ENCODE results near the gene STIP1.

DNA sequence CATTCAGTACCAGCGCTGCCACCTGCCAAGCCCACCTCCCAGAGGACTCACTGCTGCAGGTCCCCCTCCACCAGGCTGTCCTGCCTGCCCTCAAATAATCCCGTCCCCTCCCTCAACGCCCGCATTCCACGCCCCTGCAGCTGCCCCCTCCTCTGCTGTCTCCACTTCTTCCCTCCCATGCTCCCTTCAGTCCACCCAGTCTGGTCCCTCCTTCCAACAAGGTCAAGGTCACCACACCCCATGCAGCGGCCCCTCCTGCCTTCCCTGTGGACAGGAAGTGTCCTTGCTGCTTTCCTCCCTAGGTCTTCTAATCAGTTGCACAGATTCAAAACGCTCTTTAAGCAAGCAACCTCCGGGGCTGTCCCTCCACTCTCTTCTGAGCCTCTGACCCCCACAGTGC is 32.2 kb upstream of the STIP1 start:
- TF ChIP-seq, protein P1, sequence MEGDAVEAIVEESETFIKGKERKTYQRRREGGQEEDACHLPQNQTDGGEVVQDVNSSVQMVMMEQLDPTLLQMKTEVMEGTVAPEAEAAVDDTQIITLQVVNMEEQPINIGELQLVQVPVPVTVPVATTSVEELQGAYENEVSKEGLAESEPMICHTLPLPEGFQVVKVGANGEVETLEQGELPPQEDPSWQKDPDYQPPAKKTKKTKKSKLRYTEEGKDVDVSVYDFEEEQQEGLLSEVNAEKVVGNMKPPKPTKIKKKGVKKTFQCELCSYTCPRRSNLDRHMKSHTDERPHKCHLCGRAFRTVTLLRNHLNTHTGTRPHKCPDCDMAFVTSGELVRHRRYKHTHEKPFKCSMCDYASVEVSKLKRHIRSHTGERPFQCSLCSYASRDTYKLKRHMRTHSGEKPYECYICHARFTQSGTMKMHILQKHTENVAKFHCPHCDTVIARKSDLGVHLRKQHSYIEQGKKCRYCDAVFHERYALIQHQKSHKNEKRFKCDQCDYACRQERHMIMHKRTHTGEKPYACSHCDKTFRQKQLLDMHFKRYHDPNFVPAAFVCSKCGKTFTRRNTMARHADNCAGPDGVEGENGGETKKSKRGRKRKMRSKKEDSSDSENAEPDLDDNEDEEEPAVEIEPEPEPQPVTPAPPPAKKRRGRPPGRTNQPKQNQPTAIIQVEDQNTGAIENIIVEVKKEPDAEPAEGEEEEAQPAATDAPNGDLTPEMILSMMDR (conservative IDR thresholded peaks at IDR 0.05 in 1 of 2, IDR thresholded peaks at IDR 0.05 in 1 of 2; ENCODE audit: low read depth in 1 of 2, low read length in 2 of 2), result no peak
- TF ChIP-seq EZH2 (IDR thresholded peaks at IDR 0.05; ENCODE audit: low read length, missing control alignments), result no peak
